ENCODE measurements around the gene COX6A2.

Gene COX6A2

GRCh38 chr16:31455601-31456314, 27.6 kb upstream of the COX6A2 start:
- no peak overlapping the region for H2AFZ ChIP-seq
- H3K4me2 ChIP-seq (ENCODE audit: low read length), result peak overlapping the region; percentile 48

DNA sequence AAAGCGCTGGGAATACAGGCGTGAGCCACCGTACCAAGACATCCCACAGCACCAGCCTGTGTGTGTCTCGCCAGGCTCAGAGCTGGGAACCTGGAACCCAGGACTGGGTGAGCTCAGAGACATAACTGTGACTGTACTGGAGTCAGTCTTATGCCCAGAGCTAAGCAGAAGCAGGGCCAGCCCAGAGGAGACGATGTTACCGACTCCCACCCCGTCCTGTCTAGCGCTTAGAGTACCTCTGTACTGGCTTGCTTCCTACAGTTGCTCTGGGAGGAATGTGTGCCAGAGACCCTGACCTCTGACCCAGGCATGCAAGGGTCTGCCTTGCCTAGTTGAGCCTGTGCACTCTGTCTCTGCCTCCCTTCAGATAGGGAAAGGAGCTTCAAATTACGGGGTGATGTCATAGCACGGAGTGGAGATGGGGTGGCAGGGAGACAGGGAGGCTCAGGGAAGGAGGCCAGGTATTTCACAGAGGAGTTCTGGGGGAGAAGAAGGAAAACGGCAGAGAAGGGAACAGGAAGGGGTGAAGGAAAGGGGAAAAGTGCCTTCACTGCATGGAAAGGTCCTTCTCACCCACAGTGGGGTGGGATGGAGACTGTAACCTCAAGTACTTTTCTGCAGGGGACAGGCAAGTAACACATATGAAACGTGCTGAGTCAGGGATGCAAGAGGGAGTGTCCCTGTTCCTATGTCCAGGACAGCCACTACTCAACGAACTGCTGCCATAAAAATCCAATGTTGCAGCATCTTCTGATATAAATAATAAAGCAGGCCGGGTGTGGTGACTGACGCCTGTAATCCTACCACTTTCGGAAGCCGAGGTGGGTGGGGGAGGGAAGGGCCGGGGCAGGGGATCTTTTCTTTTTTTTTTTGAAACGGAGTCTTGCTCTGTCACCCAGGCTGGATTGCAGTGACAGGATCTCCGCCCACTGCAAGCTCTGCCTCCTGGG, 25.4 kb upstream of the COX6A2 start:
- no peak for TF ChIP-seq CTCF (IDR thresholded peaks at IDR 0.05)
- H3K4me3 ChIP-seq (ENCODE audit: low read depth, low read length), result no peak overlapping the region
- H3K4me2 ChIP-seq (ENCODE audit: low read length), result peak overlapping the region; percentile 16
- peak overlapping the region; percentile 74 for H3K27ac ChIP-seq
- peak overlapping the region; percentile 12 for H2AFZ ChIP-seq
- no peaks in the 10 kb centered on the region for H3K27me3 ChIP-seq (ENCODE audit: control insufficient read depth, insufficient read depth, low read length)
- no peaks in the 10 kb centered on the region for H3K36me3 ChIP-seq (ENCODE audit: control insufficient read depth, insufficient read depth, low read length)
- H3K79me2 ChIP-seq, result peaks cover 25% of the 10 kb centered on the region
- no peak overlapping the region for H3K9ac ChIP-seq
- peaks cover 42% of the 10 kb centered on the region for H3K4me1 ChIP-seq
- H3K9me3 ChIP-seq (ENCODE audit: control insufficient read depth, low read length), result no peaks in the 10 kb centered on the region

More at GRCh38 chr16:31455601-31456314, 27.6 kb upstream of the COX6A2 start:
- Histone ChIP-seq H3K79me2 (peaks cover 25% of the 10 kb centered on the region), H3K4me1 (peaks cover 45% of the 10 kb centered on the region), H3K9ac (no peak overlapping the region), H3K27ac (no peak overlapping the region), H3K36me3 (ENCODE audit: control insufficient read depth, insufficient read depth, low read length) (no peaks in the 10 kb centered on the region), H3K9me3 (ENCODE audit: control insufficient read depth, low read length) (no peaks in the 10 kb centered on the region), H3K27me3 (ENCODE audit: control insufficient read depth, insufficient read depth, low read length) (no peaks in the 10 kb centered on the region), H3K4me3 (ENCODE audit: low read depth, low read length) (no peak overlapping the region)
- peak; percentile 6 for TF ChIP-seq CTCF (IDR thresholded peaks at IDR 0.05)

DNA sequence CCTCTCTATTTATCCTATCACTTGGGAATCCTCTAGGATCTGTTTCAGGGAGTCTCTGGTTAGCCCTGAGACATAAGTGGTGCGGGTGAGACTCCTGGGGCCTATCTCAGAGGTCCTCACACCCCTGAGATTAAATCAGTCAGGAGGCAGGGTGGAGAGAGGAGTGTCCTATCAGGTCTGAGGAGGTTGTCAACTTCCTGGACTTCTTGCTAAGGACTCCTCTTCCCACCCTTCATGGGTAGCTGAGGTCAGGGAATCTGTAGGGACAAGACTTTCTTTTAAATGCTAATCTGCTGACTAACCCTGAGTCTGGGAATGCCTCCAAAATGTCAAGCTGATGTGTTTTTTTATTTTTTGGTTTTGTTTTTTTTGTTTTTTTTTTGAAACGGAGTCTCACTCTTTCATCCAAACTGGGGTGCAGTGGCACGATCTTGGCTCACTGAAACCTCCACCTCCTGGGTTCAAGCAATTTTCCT, 24.5 kb upstream of the COX6A2 start:
- Histone ChIP-seq H2AFZ (no peak overlapping the region), H3K4me1 (peaks cover 42% of the 10 kb centered on the region), H3K27me3 (ENCODE audit: control insufficient read depth, insufficient read depth, low read length) (no peaks in the 10 kb centered on the region), H3K4me2 (ENCODE audit: low read length) (peak overlapping the region; percentile 16), H3K36me3 (ENCODE audit: control insufficient read depth, insufficient read depth, low read length) (no peaks in the 10 kb centered on the region), H3K79me2 (peaks cover 25% of the 10 kb centered on the region), H3K9me3 (ENCODE audit: control insufficient read depth, low read length) (no peaks in the 10 kb centered on the region), H3K9ac (no peak overlapping the region), H3K27ac (peak overlapping the region; percentile 74), H3K4me3 (ENCODE audit: low read depth, low read length) (no peak overlapping the region)
- TF ChIP-seq CTCF (IDR thresholded peaks at IDR 0.05), result no peak

DNA sequence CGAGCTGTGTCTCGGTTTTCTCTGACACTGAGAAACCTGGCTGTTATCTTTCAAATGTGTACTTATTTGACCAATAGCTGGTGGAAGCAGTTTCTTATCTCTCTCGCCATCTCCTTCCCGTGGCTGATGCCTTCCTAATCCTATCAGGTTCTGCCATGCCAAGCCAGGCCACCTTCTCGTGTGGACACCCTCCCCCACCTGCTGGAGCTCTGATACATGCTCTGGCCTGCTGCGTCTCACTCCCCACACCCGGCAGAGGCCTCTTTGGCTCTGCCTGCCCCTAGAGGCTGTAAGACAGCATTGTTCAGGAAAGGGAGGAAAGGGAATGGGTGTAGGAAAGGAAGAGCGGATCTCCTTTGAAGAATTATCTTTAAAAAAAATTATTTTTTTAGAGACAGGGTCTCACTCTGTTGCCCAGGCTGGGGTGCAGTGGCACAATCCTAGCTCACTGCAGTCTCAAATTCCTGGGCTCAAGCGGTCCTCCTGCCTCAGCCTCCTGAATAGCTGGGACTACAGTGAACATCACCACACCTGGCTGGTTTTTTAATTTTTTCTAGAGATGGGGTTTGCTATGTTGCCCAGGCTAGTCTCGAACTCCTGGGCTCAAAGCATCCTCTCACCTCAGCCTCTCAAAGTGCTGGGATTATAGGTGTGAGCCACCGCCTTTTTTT, 23.7 kb upstream of the COX6A2 start:
- no peaks in the 10 kb centered on the region for H3K27me3 ChIP-seq (ENCODE audit: control insufficient read depth, insufficient read depth, low read length)
- no peaks in the 10 kb centered on the region for H3K9me3 ChIP-seq (ENCODE audit: control insufficient read depth, low read length)
- TF ChIP-seq CTCF (IDR thresholded peaks at IDR 0.05), result peak; percentile 82
- peak overlapping the region; percentile 4 for H3K4me3 ChIP-seq (ENCODE audit: low read depth, low read length)
- peak overlapping the region; percentile 74 for H3K27ac ChIP-seq
- H2AFZ ChIP-seq, result peak overlapping the region; percentile 51
- H3K79me2 ChIP-seq, result peaks cover 22% of the 10 kb centered on the region
- H3K36me3 ChIP-seq (ENCODE audit: control insufficient read depth, insufficient read depth, low read length), result no peaks in the 10 kb centered on the region
- H3K9ac ChIP-seq, result no peak overlapping the region
- H3K4me1 ChIP-seq, result peaks cover 35% of the 10 kb centered on the region
- H3K4me2 ChIP-seq (ENCODE audit: low read length), result peak overlapping the region; percentile 4

Data from parathyroid adenoma (tissue), 2 donors.